Neural crest cell (in vitro differentiated cells): ENCODE results near the gene CDK5RAP2. TPM values are rescaled to one million over a fixed set of nuclear protein-coding genes. Genes with fewer than 3 reads are reported as not detected.

Experiments
- DNase-seq: peaks from one replicate; pipeline ENCODE4 v3.0.0; 2021; ENCODE audit warnings: low read depth, mixed read lengths, low spot score
- H3K27ac Mint-ChIP-seq: one replicate; pipeline ENCODE4 v1.8.0; 2021; ENCODE audit warnings: mild to moderate bottlenecking, mixed read lengths; ENCODE audit not compliant: unreplicated experiment
- H3K27me3 Mint-ChIP-seq: 2 replicates; pipeline ENCODE4 v1.8.0; 2021; ENCODE audit warnings: low read depth, mild to moderate bottlenecking, mixed read lengths
- H3K36me3 Mint-ChIP-seq: 2 replicates; pipeline ENCODE4 v1.8.0; 2021; ENCODE audit warnings: low read depth, mild to moderate bottlenecking, mixed read lengths
- H3K4me1 Mint-ChIP-seq: 2 replicates; pipeline ENCODE4 v1.8.0; 2021; ENCODE audit warnings: mixed read lengths
- H3K4me3 Mint-ChIP-seq: one replicate; pipeline ENCODE4 v1.8.0; 2021; ENCODE audit warnings: mild to moderate bottlenecking, mixed read lengths
- H3K9me3 Mint-ChIP-seq: 2 replicates; pipeline ENCODE4 v1.8.0; 2021; ENCODE audit warnings: mixed read lengths
- total RNA-seq: library from RNA; stranded (reverse); gene quantifications from 2 replicates; pipeline ENCODE4 v1.2.1, GENCODE V29; 2021
- TF ChIP-seq, protein P1 (sequence below): fragments of 200-600 bp; sonication (generic); conservative IDR thresholded peaks from 2 replicates; pipeline ENCODE4 v1.5.0; 2021; ENCODE audit warnings: antibody characterized with exemption, mild to moderate bottlenecking

The CDK5RAP2 gene
- total RNA-seq, 1 donor from 2014 or later = 116 TPM

DNA sequence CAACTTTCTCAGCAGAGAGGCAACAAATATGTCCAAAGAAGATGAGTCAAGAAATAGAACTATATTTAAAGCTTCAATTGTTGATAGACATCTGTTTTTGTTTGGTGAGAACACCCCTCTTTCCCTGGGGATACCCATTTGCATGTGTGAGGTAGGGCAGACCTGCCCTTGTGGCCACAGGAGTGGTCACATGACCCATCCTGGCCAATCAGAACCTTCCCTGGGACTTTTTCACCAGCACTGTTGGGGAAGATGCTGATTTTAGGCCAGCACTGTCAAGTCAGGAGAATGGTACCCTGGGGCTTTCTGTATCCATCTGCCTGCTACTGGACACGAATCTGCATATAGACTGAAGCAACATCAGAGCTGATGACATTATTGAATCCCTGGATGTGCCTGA lies 211.2 kb downstream of the CDK5RAP2 start:
- Mint-ChIP-seq H3K27ac (no peak overlapping the region), H3K27me3 (no peaks in the 10 kb centered on the region), H3K4me1 (peaks cover 4% of the 10 kb centered on the region), H3K9me3 (peaks cover 6% of the 10 kb centered on the region), H3K36me3 (peaks cover 4% of the 10 kb centered on the region), H3K4me3 (no peak overlapping the region)
- TF ChIP-seq, protein P1, sequence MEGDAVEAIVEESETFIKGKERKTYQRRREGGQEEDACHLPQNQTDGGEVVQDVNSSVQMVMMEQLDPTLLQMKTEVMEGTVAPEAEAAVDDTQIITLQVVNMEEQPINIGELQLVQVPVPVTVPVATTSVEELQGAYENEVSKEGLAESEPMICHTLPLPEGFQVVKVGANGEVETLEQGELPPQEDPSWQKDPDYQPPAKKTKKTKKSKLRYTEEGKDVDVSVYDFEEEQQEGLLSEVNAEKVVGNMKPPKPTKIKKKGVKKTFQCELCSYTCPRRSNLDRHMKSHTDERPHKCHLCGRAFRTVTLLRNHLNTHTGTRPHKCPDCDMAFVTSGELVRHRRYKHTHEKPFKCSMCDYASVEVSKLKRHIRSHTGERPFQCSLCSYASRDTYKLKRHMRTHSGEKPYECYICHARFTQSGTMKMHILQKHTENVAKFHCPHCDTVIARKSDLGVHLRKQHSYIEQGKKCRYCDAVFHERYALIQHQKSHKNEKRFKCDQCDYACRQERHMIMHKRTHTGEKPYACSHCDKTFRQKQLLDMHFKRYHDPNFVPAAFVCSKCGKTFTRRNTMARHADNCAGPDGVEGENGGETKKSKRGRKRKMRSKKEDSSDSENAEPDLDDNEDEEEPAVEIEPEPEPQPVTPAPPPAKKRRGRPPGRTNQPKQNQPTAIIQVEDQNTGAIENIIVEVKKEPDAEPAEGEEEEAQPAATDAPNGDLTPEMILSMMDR = no peak
- no peak for DNase-seq

DNA sequence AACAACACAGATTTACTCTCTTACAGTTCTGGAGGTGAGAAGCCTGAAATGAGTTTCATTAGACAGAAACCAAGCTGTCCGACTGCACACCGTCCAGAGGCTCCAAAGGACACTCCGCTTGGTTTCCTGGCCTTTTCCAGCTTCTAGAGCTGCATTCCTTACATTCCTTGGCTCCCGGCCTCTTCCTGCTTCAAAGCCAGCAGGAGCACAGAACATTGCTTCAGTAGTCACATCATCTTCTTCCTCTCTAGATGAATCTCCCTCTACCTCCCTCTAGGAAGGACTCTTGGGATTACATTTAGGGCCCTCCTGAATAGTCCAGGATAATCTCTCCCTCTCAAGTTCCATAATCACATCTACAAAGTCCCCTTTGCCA lies 213.3 kb downstream of the CDK5RAP2 start:
- Mint-ChIP-seq H3K9me3 (peaks cover 6% of the 10 kb centered on the region), H3K4me1 (peaks cover 4% of the 10 kb centered on the region), H3K27ac (no peak overlapping the region), H3K36me3 (peaks cover 4% of the 10 kb centered on the region), H3K27me3 (no peaks in the 10 kb centered on the region), H3K4me3 (no peak overlapping the region)
- TF ChIP-seq, protein P1 = peak; percentile 31
- DNase-seq = no peak

DNA sequence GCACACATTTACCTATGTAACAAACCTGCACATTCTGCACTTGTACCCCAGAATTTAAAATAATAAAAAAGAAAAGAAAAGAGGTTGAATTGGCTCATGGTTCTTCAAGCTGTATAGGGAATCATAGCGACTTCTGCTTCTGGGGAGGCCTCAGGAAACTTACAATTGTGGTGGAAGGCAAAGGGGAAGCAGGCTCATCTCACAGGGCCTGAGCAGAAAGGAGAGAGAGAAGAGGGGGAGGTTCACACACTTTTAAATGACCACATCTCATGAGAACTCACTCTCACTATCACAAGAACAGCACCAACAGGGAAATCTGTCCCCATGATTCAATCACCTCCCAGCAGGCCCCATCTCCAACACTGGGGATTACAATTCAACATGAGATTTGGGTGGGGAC lies 214.6 kb downstream of the CDK5RAP2 start:
- Mint-ChIP-seq H3K36me3 (peaks cover 4% of the 10 kb centered on the region), H3K4me1 (peaks cover 4% of the 10 kb centered on the region), H3K27me3 (no peaks in the 10 kb centered on the region), H3K27ac (no peak overlapping the region), H3K9me3 (peaks cover 6% of the 10 kb centered on the region), H3K4me3 (no peak overlapping the region)
- no peak for DNase-seq
- TF ChIP-seq, protein P1 = no peak

DNA sequence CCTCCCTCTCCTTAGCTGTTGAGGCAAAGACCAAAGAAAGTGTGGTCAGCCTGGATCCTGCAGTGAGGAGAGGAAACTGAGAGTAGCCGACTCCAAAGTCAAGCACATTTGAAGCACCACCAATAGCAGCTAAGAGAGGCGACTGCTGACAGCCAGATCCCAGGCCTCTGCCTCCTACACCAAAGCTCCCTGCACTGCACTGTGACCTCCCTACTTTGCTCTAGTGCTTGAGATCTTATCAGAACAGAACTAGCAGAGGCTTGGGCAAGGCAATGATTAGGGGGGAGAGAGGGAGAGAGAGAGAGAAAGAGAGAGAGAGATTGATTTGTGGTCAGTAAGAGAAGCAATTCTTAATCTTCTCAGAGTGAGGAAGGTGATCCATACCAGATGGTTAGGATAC lies 216.3 kb downstream of the CDK5RAP2 start:
- Mint-ChIP-seq H3K4me1 (peaks cover 4% of the 10 kb centered on the region), H3K4me3 (no peak overlapping the region), H3K9me3 (peaks cover 6% of the 10 kb centered on the region), H3K27me3 (no peaks in the 10 kb centered on the region), H3K27ac (no peak overlapping the region), H3K36me3 (peaks cover 4% of the 10 kb centered on the region)
- no peak for DNase-seq
- TF ChIP-seq, protein P1 = no peak

DNA sequence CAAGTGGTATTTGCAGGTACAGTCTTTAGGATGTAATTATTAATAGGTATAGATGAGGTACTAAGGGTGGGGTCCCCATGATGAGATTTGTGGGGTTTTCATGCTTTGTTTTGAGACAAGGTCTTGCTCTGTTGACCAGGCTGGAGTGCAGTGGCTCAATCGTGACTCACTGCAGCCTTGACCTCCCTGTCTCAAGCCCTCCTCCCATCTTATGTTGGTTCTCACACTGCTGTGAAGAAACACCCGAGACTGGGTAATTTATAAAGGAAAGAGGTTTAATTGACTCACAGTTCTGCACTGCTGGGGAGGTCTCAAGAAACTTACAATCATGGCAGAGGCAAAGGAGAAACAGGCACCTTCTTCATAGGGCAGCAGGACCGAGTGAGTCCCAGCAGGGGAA lies 217.5 kb downstream of the CDK5RAP2 start:
- Mint-ChIP-seq H3K9me3 (peaks cover 3% of the 10 kb centered on the region), H3K27me3 (no peaks in the 10 kb centered on the region), H3K4me3 (no peak overlapping the region), H3K27ac (no peak overlapping the region), H3K36me3 (no peaks in the 10 kb centered on the region), H3K4me1 (peaks cover 4% of the 10 kb centered on the region)
- TF ChIP-seq, protein P1 = no peak
- DNase-seq = no peak

DNA sequence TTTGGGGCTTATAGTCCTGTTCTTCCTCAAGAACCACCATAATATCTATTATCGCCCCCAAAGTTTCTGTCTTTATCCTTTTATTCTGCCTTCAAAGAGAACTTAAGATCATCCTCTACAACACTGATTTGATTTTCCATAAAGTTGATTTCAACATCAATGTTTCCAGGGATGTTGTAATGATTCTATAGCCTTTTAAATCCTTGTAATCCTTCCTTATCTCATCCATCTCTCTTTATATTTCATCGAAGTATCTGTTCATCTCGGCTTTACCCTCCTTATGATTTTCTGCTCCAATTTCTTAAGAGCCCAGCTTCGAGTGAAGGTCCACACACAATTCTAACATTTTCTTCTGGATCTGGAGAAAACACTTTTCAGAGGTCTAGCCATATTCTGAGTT lies 218.4 kb downstream of the CDK5RAP2 start:
- Mint-ChIP-seq H3K36me3 (no peaks in the 10 kb centered on the region), H3K27me3 (no peaks in the 10 kb centered on the region), H3K27ac (no peak overlapping the region), H3K4me1 (peaks cover 1% of the 10 kb centered on the region), H3K4me3 (no peak overlapping the region), H3K9me3 (peaks cover 3% of the 10 kb centered on the region)
- TF ChIP-seq, protein P1 = no peak
- no peak for DNase-seq
